ENCODE data around the gene GTF2A1L. TPM values are rescaled to one million over a fixed set of nuclear protein-coding genes. Genes with fewer than 3 reads are reported as not detected.

The GTF2A1L gene
- total and polyA plus RNA-seq, 2 donors (not counting 3 experiments of a cell fraction or from before 2014, with no cell fraction given) = 0.46 TPM; not detected in 1

DNA sequence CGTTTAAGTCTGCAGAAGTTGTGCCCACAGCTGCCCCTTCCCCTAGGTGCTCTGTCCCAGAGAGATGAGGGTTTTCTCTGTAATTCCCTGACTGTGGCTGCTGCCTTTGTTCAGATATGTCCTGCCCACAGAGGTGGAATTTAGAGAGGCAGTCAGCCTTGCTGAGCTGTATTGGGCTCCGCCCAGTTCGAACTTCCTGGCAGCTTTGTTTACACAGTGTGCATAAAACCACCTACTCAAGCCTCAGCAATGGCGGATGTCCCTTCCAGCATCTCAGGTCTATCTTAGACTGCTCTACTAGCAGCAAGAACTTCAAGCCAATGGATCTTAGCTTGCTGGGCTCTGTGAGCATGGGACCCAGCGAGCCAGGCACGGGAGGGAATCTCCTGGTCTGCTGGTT is 89.8 kb downstream of the GTF2A1L start:
- H3K4me3 ChIP-seq (replicated peaks in 1 of 3; ENCODE audit: insufficient read depth in 1 of 3, low read depth in 1 of 3, low read length in 3 of 3) = no peak overlapping the region
- H2AFZ ChIP-seq (ENCODE audit: low read depth, low read length) = no peak overlapping the region
- ChIA-PET CTCF (no interaction called here), POLR2A (no interaction called here)
- no TSS peak for BruUV-seq (replicated peaks)
- H3K4me2 ChIP-seq (ENCODE audit: insufficient read depth, low read length) = no peak overlapping the region
- no peaks in the 10 kb centered on the region for H3K36me3 ChIP-seq (ENCODE audit: control insufficient read depth in 2 of 2, extremely low read depth in 1 of 2, insufficient read depth in 2 of 2, low read length in 2 of 2)
- H3K27ac ChIP-seq (ENCODE audit: insufficient read depth, low read depth, low read length) = no peak overlapping the region
- no peak for DNase-seq (ENCODE audit: low read depth, low spot score)
- H3K27me3 ChIP-seq (ENCODE audit: control insufficient read depth in 2 of 2, insufficient read depth in 2 of 2, low read length in 2 of 2) = no peaks in the 10 kb centered on the region
- TF ChIP-seq JUN (IDR thresholded peaks at IDR 0.05; ENCODE audit: borderline replicate concordance, insufficient read depth, insufficient read length, low read depth) (no peak), POLR2A (IDR thresholded peaks at IDR 0.05; ENCODE audit: low read depth, low read length) (no peak), MYC (IDR thresholded peaks at IDR 0.05; ENCODE audit: low read depth, low read length) (no peak)
- TF ChIP-seq, protein P1, sequence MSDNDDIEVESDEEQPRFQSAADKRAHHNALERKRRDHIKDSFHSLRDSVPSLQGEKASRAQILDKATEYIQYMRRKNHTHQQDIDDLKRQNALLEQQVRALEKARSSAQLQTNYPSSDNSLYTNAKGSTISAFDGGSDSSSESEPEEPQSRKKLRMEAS (IDR thresholded peaks at IDR 0.05; ENCODE audit: insufficient read depth, insufficient read length) = no peak
- FAIRE-seq = no peak
- H3K79me2 ChIP-seq (ENCODE audit: control insufficient read depth, insufficient read depth, low read length) = no peaks in the 10 kb centered on the region
- H3K4me1 ChIP-seq (ENCODE audit: control insufficient read depth, extremely low read depth, insufficient read depth, low read length) = peaks cover 4% of the 10 kb centered on the region
- intact Hi-C loops (cut with micrococcal nuclease) = no loop called here
- dilution Hi-C loops (cut with MboI; ENCODE audit: extremely low pct_ligation_motif_present, low sequenced_read_pairs) = no loop called here
- no peak overlapping the region for H3K9ac ChIP-seq (replicated peaks; ENCODE audit: extremely low read depth, insufficient read depth, low read length)
- H3K9me3 ChIP-seq (replicated peaks; ENCODE audit: control insufficient read depth, insufficient read depth, low read length) = no peaks in the 10 kb centered on the region
- H4K20me1 ChIP-seq (replicated peaks; ENCODE audit: control insufficient read depth, extremely low read depth, insufficient read depth, low read length) = no peaks in the 10 kb centered on the region
- no peaks in the 10 kb centered on the region for H3K9me1 ChIP-seq (replicated peaks; ENCODE audit: control insufficient read depth, extremely low read depth, insufficient read depth, low read length)

DNA sequence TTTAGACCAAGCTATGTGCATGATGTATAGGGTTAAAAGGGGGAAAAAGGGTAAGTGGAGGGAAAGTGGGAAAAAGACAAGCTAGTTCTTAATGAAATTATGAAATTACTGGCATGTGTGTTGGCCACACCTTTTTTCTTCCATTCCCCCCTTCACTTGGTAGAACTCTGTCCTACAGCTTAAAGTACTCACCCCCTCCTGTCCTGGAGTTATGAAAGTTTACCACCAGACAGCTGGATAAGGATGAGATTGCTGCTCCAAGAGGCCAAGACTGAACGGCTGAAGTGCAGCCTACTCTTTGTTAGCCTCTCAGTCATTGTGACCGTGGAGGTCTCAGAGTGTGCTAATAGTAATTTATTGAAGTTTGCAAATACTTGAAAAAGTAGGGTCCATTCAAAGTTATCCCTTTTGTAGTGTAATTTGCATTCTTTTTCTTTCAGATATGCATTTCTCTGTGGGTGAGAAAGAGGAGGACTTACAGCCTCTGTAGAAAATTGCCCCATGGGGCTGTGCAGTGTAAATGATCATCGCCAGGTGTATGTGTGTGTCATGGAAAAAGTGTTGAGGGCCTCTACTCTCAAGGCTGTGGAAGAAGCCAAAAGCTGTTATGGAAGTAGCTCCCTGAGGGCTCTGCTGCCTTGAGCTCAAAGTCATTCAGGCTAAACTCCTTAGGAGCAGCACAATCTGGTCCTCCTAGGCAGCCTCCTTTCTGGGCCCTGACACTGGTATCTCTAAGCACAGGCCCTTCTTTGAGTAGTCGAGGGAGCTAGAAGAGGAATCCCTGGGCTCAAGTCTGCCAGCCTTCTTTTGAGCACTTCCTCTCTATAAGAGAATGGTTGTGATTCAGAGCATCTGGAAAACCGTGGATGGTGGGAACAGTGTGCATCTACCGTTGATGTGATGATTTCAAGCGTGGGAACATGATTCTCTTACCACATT is 91.7 kb downstream of the GTF2A1L start:
- Histone ChIP-seq H3K4me1 (ENCODE audit: control insufficient read depth, extremely low read depth, insufficient read depth, low read length) (peaks cover 4% of the 10 kb centered on the region), H3K9me3 (replicated peaks; ENCODE audit: control insufficient read depth, insufficient read depth, low read length) (no peaks in the 10 kb centered on the region), H2AFZ (ENCODE audit: low read depth, low read length) (no peak overlapping the region), H3K9me1 (replicated peaks; ENCODE audit: control insufficient read depth, extremely low read depth, insufficient read depth, low read length) (no peaks in the 10 kb centered on the region), H3K4me2 (ENCODE audit: insufficient read depth, low read length) (no peak overlapping the region), H3K4me3 (replicated peaks in 1 of 3; ENCODE audit: insufficient read depth in 1 of 3, low read depth in 1 of 3, low read length in 3 of 3) (no peak overlapping the region), H3K27me3 (ENCODE audit: control insufficient read depth in 2 of 2, insufficient read depth in 2 of 2, low read length in 2 of 2) (no peaks in the 10 kb centered on the region), H3K36me3 (ENCODE audit: control insufficient read depth in 2 of 2, extremely low read depth in 1 of 2, insufficient read depth in 2 of 2, low read length in 2 of 2) (no peaks in the 10 kb centered on the region), H3K27ac (ENCODE audit: insufficient read depth, low read depth, low read length) (no peak overlapping the region), H4K20me1 (replicated peaks; ENCODE audit: control insufficient read depth, extremely low read depth, insufficient read depth, low read length) (no peaks in the 10 kb centered on the region), H3K9ac (replicated peaks; ENCODE audit: extremely low read depth, insufficient read depth, low read length) (no peak overlapping the region), H3K79me2 (ENCODE audit: control insufficient read depth, insufficient read depth, low read length) (no peaks in the 10 kb centered on the region)
- DNase-seq (ENCODE audit: low read depth, low spot score) (no peak), FAIRE-seq (no peak)
- TF ChIP-seq, protein P2, sequence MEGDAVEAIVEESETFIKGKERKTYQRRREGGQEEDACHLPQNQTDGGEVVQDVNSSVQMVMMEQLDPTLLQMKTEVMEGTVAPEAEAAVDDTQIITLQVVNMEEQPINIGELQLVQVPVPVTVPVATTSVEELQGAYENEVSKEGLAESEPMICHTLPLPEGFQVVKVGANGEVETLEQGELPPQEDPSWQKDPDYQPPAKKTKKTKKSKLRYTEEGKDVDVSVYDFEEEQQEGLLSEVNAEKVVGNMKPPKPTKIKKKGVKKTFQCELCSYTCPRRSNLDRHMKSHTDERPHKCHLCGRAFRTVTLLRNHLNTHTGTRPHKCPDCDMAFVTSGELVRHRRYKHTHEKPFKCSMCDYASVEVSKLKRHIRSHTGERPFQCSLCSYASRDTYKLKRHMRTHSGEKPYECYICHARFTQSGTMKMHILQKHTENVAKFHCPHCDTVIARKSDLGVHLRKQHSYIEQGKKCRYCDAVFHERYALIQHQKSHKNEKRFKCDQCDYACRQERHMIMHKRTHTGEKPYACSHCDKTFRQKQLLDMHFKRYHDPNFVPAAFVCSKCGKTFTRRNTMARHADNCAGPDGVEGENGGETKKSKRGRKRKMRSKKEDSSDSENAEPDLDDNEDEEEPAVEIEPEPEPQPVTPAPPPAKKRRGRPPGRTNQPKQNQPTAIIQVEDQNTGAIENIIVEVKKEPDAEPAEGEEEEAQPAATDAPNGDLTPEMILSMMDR (IDR thresholded peaks at IDR 0.05; ENCODE audit: extremely low read depth in 1 of 2, insufficient read depth in 1 of 2, low read depth in 1 of 2, low read length in 2 of 2) = no peak
- no peak for TF ChIP-seq FOS (IDR thresholded peaks at IDR 0.05; ENCODE audit: borderline replicate concordance, insufficient read depth, low read length)
- TF ChIP-seq MYC (IDR thresholded peaks at IDR 0.05; ENCODE audit: low read depth, low read length) = no peak
- no peak for TF ChIP-seq POLR2A (IDR thresholded peaks at IDR 0.05; ENCODE audit: low read depth, low read length)
- TF ChIP-seq, protein P1 (IDR thresholded peaks at IDR 0.05; ENCODE audit: insufficient read depth, insufficient read length) = no peak
- TF ChIP-seq EZH2 (IDR thresholded peaks at IDR 0.05; ENCODE audit: borderline replicate concordance, low read depth, low read length, severe bottlenecking) = no peak
- POLR2A ChIA-PET = no interaction called here
- BruUV-seq (replicated peaks) = no TSS peak
- dilution Hi-C loops (cut with MboI; ENCODE audit: extremely low pct_ligation_motif_present, low sequenced_read_pairs) = no loop called here
- CTCF ChIA-PET = no interaction called here
- intact Hi-C loops (cut with micrococcal nuclease) = no loop called here
